GM12878 (cell line): ENCODE measurements around the gene NADSYN1. TPM values are rescaled to one million over a fixed set of nuclear protein-coding genes. Genes with fewer than 3 reads are reported as not detected.

Source experiments
- ATAC-seq: fragments of 200-7000 bp; cut with Tn5 transposase; 3 replicates; pipeline ENCODE4 v1.9.1; 2020; ENCODE audit warnings: mild to moderate bottlenecking, moderate library complexity
- BruUV-seq: library from RNA; stranded (reverse); fragments of 400-500 nt; replicated peaks from 2 replicates; lab custom pipeline; 2021; lab: Mats Ljungman, UMichigan
- CTCF ChIA-PET: fragments of 300-600 bp; sonication (Branson Sonifier 250); formaldehyde crosslinking; extraction: SDS; loops from one replicate; lab custom pipeline; 2021; ENCODE audit warnings: inconsistent platforms; lab: Yijun Ruan, JAX
- POLR2A ChIA-PET: fragments of 350-600 bp; formaldehyde crosslinking; extraction: SDS; loops from one replicate; lab custom pipeline; 2021; ENCODE audit warnings: inconsistent platforms; lab: Charles Lee
- RAD21 ChIA-PET: fragments of 300-600 bp; sonication (Branson Sonifier 250); formaldehyde crosslinking; loops from one replicate; lab custom pipeline; 2023; ENCODE audit warnings: antibody characterized with exemption; ENCODE audit not compliant: unreplicated experiment; lab: Charles Lee
- SMC1A ChIA-PET: fragments of 300-600 bp; sonication (Branson Sonifier 250); formaldehyde crosslinking; loops from one replicate; lab custom pipeline; 2023; ENCODE audit not compliant: unreplicated experiment, uncharacterized antibody; lab: Charles Lee
- DNase-seq: peaks from one replicate; pipeline ENCODE4 v3.0.0-alpha.2; 2011; ENCODE audit warnings: low read depth, low spot score
- FAIRE-seq: peaks from 3 replicates; lab custom pipeline; 2011; peaks lifted over from hg19 to GRCh38; lab: Jason Lieb, UNC
- H2AFZ ChIP-seq: 2 replicates; pipeline ENCODE4 v1.6.0; 2011; ENCODE audit warnings: low read depth, low read length, control low read depth; ENCODE audit not compliant: control insufficient read depth
- H3K27ac ChIP-seq: 2 replicates; pipeline ENCODE4 v1.5.1; 2011; ENCODE audit warnings: control low read depth; ENCODE audit not compliant: control insufficient read depth, insufficient read depth
- H3K27me3 ChIP-seq, 2 experiments: replicated peaks in 1 of 2; 2 replicates each; pipeline versions ENCODE4 v1.6.0 to v1.6.1; 2011; ENCODE audit warnings: low read length in 1 of 2; ENCODE audit not compliant: control insufficient read depth in 2 of 2, insufficient read depth in 2 of 2
- H3K36me3 ChIP-seq, 2 experiments: 2 replicates each; pipeline ENCODE4 v1.5.1; 2011; ENCODE audit warnings: low read length in 1 of 2; ENCODE audit not compliant: control insufficient read depth in 2 of 2, insufficient read depth in 2 of 2
- H3K4me1 ChIP-seq: 2 replicates; pipeline ENCODE4 v1.6.1; 2011; ENCODE audit warnings: mild to moderate bottlenecking, low read length, moderate library complexity, mixed read lengths; ENCODE audit not compliant: control insufficient read depth, insufficient read depth
- H3K4me2 ChIP-seq: 2 replicates; pipeline ENCODE4 v1.6.0; 2011; ENCODE audit warnings: control low read depth; ENCODE audit not compliant: control insufficient read depth, insufficient read depth
- H3K4me3 ChIP-seq: fragments of 200-600 bp; sonication (generic); 2 replicates; pipeline ENCODE4 v1.5.1; 2016
- H3K79me2 ChIP-seq: 2 replicates; pipeline ENCODE4 v1.6.0; 2011; ENCODE audit warnings: low read length; ENCODE audit not compliant: control insufficient read depth, insufficient read depth
- H3K9ac ChIP-seq: 2 replicates; pipeline ENCODE4 v1.8.0; 2011; ENCODE audit warnings: low read length, control low read depth, mixed read lengths; ENCODE audit not compliant: control insufficient read depth, insufficient read depth
- H3K9me3 ChIP-seq: replicated peaks from 3 replicates; pipeline ENCODE4 v1.5.1; 2011; ENCODE audit warnings: mild to moderate bottlenecking, low read length; ENCODE audit not compliant: control insufficient read depth, insufficient read depth
- H4K20me1 ChIP-seq: 2 replicates; pipeline ENCODE4 v1.6.0; 2011; ENCODE audit not compliant: control insufficient read depth, insufficient read depth
- ATF7 ChIP-seq: fragments of 450-650 bp; IDR thresholded peaks from 2 replicates; pipeline ENCODE4 v1.6.1; 2016; ENCODE audit warnings: low read depth, mild to moderate bottlenecking
- CHD1 ChIP-seq: IDR thresholded peaks from 2 replicates; pipeline ENCODE4 v1.6.1; 2012; ENCODE audit warnings: low read depth, low read length, improper control_type of control experiment
- HSF1 ChIP-seq: fragments of 150-350 bp; IDR thresholded peaks from 2 replicates; pipeline ENCODE4 v1.6.1; 2014; ENCODE audit warnings: mild to moderate bottlenecking, low read depth, low read length
- IRF4 ChIP-seq: IDR thresholded peaks from 2 replicates; pipeline ENCODE4 v1.6.1; 2011; ENCODE audit warnings: low read depth, low read length
- JUND ChIP-seq: IDR thresholded peaks from 2 replicates; pipeline ENCODE4 v1.6.1; 2012; ENCODE audit warnings: low read depth, mild to moderate bottlenecking, low read length, improper control_type of control experiment, moderate library complexity
- MAX ChIP-seq: IDR thresholded peaks from 2 replicates; pipeline ENCODE4 v1.6.1; 2012; ENCODE audit warnings: low read depth, low read length, improper control_type of control experiment
- NR2C1 ChIP-seq: fragments of 450-650 bp; IDR thresholded peaks from 2 replicates; pipeline ENCODE4 v1.6.1; 2017; ENCODE audit warnings: antibody characterized with exemption, mild to moderate bottlenecking, moderate library complexity
- PAX8 ChIP-seq: fragments of 450-650 bp; IDR thresholded peaks from 2 replicates; pipeline ENCODE4 v1.6.1; 2017; ENCODE audit warnings: mild to moderate bottlenecking, moderate library complexity
- RB1 ChIP-seq: fragments of 450-650 bp; formaldehyde crosslinking; IDR thresholded peaks from 2 replicates; pipeline ENCODE4 v1.6.1; 2017; ENCODE audit warnings: mild to moderate bottlenecking, borderline replicate concordance
- RBBP5 ChIP-seq: fragments of 200-600 bp; sonication (generic); conservative IDR thresholded peaks from 2 replicates; pipeline ENCODE4 v1.6.1; 2016
- RUNX3 ChIP-seq: IDR thresholded peaks from 2 replicates; pipeline ENCODE4 v1.6.1; 2012; ENCODE audit warnings: low read length, inconsistent platforms
- YY1 ChIP-seq: IDR thresholded peaks from 2 replicates; pipeline ENCODE4 v1.6.1; 2011; ENCODE audit warnings: low read depth, mild to moderate bottlenecking, low read length
- ZNF207 ChIP-seq: fragments of 450-650 bp; IDR thresholded peaks from 2 replicates; pipeline ENCODE4 v1.6.1; 2014; ENCODE audit warnings: antibody characterized with exemption, mild to moderate bottlenecking, borderline replicate concordance
- WGBS: methylation state at CpG from one replicate; pipeline ENCODE4 v1.1.6; 2016; ENCODE audit warnings: low lambda C conversion rate; ENCODE audit not compliant: insufficient replicate concordance, insufficient coverage; ENCODE audit errors: missing lambda C conversion rate; 5-methylcytosine and 5-hydroxymethylcytosine counted together
- in situ Hi-C: fragments of 300-500 bp; cut with MboI; formaldehyde crosslinking; loops from 9 replicates; pipeline ENCODE4 v1.14.3; 2018; ENCODE audit warnings: mixed read lengths
- intact Hi-C: fragments of 100-400 bp; cut with micrococcal nuclease; formaldehyde crosslinking; loops from one replicate; pipeline ENCODE4 v1.14.2; 2022; ENCODE audit not compliant: unreplicated experiment
- polyA plus RNA-seq, 11 experiments: library from polyadenylated mRNA; depleted of rRNA in 4 of 11; unstranded in 6 of 11; stranded (reverse) in 5 of 11; fragments of >200 nt; fragmentation: Nextera tagmentation in 4 of 11; fragmentation: Illumina TruSeq in 1 of 11; extraction: Ambion mirVana in 4 of 11; extraction: Trizol in 1 of 11; gene quantifications; 1 replicate in 1 of 11; 2 replicates in 10 of 11; pipeline versions ENCODE4 v1.2.1 to v1.2.3, GENCODE V29; 2011 to 2016; ENCODE audit warnings: inconsistent platforms in 2 of 11, missing spikeins in 2 of 11, low read depth in 1 of 11
- total RNA-seq, 4 experiments: library from RNA; depleted of rRNA in 3 of 4; stranded (reverse); fragments of >200 nt in 3 of 4; fragmentation: Illumina TruSeq in 1 of 4; extraction: Trizol in 1 of 4; gene quantifications; 2 replicates each; pipeline versions ENCODE4 v1.2.1 to v1.2.3, GENCODE V29; 2013 to 2021

Gene NADSYN1
- total and polyA plus RNA-seq, 10 of the 15 experiments (the other 5 are each of a cell fraction or from before 2014, with no cell fraction given), result 12.2 to 90.2 (median 69.5) TPM

GRCh38 chr11:71535825-71536224 is 82.8 kb downstream of the NADSYN1 start:
- Histone ChIP-seq H3K9ac (no peak overlapping the region), H3K27ac (no peak overlapping the region), H3K4me2 (no peak overlapping the region), H3K4me3 (no peak overlapping the region), H3K4me1 (peaks cover 28% of the 10 kb centered on the region), H2AFZ (no peak overlapping the region), H3K27me3 (no peaks in the 10 kb centered on the region), H3K79me2 (no peaks in the 10 kb centered on the region), H4K20me1 (no peaks in the 10 kb centered on the region), H3K36me3 (no peaks in the 10 kb centered on the region), H3K9me3 (peaks cover 6% of the 10 kb centered on the region; the same call in 2 of the 3 replicates)
- ChIA-PET RAD21 (no interaction called here), POLR2A (no interaction called here), CTCF (no interaction called here), SMC1A (no interaction called here)
- FAIRE-seq, result no peak
- in situ Hi-C loops (no loop called here), intact Hi-C loops (no loop called here)
- no peak for ATAC-seq
- WGBS, result 81% methylated on average over 9 of the region's 9 CpGs
- no TSS peak for BruUV-seq
- TF ChIP-seq RB1 (no peak), YY1 (no peak), RBBP5 (no peak), MAX (no peak), IRF4 (no peak), ATF7 (no peak), NR2C1 (no peak), HSF1 (no peak), RUNX3 (no peak), PAX8 (no peak), CHD1 (no peak), JUND (no peak), ZNF207 (no peak)
- no peak for DNase-seq
